Upper lobe of left lung (tissue), 6 donors: ENCODE measurements around the gene GDF10. TPM values are rescaled to one million over a fixed set of nuclear protein-coding genes. Genes with fewer than 3 reads are reported as not detected.
A peak's percentile ranks its signal among the peaks of the same experiment; 100 is the strongest.

Source experiments
- ATAC-seq, 2 donors: fragments of 200-7000 bp; cut with Tn5 transposase; one replicate each; pipeline ENCODE4 v1.9.1; 2022; ENCODE audit warnings: mild to moderate bottlenecking in 2 of 2, moderate library complexity in 2 of 2; ENCODE audit not compliant: low FRiP score in 2 of 2
- DNase-seq, 2 donors: peaks; one replicate each; pipeline ENCODE4 v3.0.0-alpha.2; 2019 to 2020
- H3K27ac ChIP-seq, 4 donors: fragments of 200-600 bp; sonication (generic); one replicate each; pipeline ENCODE4 v1.5.1; 2016 to 2019
- H3K27me3 ChIP-seq, 4 donors: fragments of 200-600 bp; sonication (generic); one replicate each; pipeline ENCODE4 v1.5.1; 2017 to 2019
- H3K36me3 ChIP-seq, 4 donors: fragments of 200-600 bp; sonication (generic); one replicate each; pipeline ENCODE4 v1.5.1; 2016 to 2019
- H3K4me1 ChIP-seq, 4 donors: fragments of 200-600 bp; sonication (generic); one replicate each; pipeline ENCODE4 v1.5.1; 2018 to 2019
- H3K4me3 ChIP-seq, 4 donors: fragments of 200-600 bp; sonication (generic); one replicate each; pipeline ENCODE4 v1.5.1; 2017 to 2019; ENCODE audit warnings: mild to moderate bottlenecking in 2 of 4, moderate library complexity in 1 of 4
- H3K9me3 ChIP-seq, 4 donors: fragments of 200-600 bp; sonication (generic); one replicate each; pipeline ENCODE4 v1.5.1; 2018 to 2019
- CTCF ChIP-seq, 6 experiments: fragments of 450-650 bp in 4 of 6; fragments of 200-600 bp in 2 of 6; sonication (generic) in 2 of 6; IDR thresholded peaks; one replicate each; pipeline ENCODE4 v1.5.1; 2016 to 2019; ENCODE audit warnings: antibody characterized with exemption in 6 of 6
- EP300 ChIP-seq, 4 donors: sonication (generic); formaldehyde crosslinking; IDR thresholded peaks; one replicate each; pipeline ENCODE4 v1.5.1; 2017; ENCODE audit warnings: antibody characterized with exemption in 4 of 4, control low read depth in 2 of 4
- POLR2A ChIP-seq, 4 donors: fragments of 450-650 bp; IDR thresholded peaks; one replicate each; pipeline ENCODE4 v1.5.1; 2016 to 2017; ENCODE audit warnings: antibody characterized with exemption in 4 of 4, mild to moderate bottlenecking in 2 of 4
- POLR2AphosphoS5 ChIP-seq, 2 donors: sonication (generic); formaldehyde crosslinking; IDR thresholded peaks; one replicate each; pipeline ENCODE4 v1.5.1; 2017; ENCODE audit warnings: antibody characterized with exemption in 2 of 2
- WGBS, 2 donors: methylation state at CpG; one replicate each; pipeline ENCODE4 v1.1.5; 2017 to 2018; 5-methylcytosine and 5-hydroxymethylcytosine counted together
- total RNA-seq, 6 donors: library from RNA; depleted of rRNA in 4 of 6; stranded (reverse); fragments of >200 nt in 4 of 6; gene quantifications; one replicate each; pipeline versions ENCODE4 v1.1.0 to v1.2.1, GENCODE V29; 2016 to 2021
- donor health status: DM: no; HTN: no; CAD: no; lungs with moderate emphysema.
- donor health status: DM: no; HTN: yes; CAD: no; lungs with severe emphysema.

The GDF10 gene
- total RNA-seq, 6 donors from 2014 or later: 1.8 to 23.4 (median 7.8) TPM

GRCh38 chr10:47326927-47327330, 26.9 kb downstream of the GDF10 start:
- WGBS, 2 donors: 75 to 83% methylated on average over 11 of the region's 11 CpGs
- Histone ChIP-seq H3K36me3 (no peaks in the 10 kb centered on the region), H3K27ac (no peak overlapping the region), H3K27me3 (no peaks in the 10 kb centered on the region), H3K4me1 (no peaks in the 10 kb centered on the region), H3K9me3 (no peaks in the 10 kb centered on the region), H3K4me3 (no peak overlapping the region)
- no peak for ATAC-seq
- no peak for TF ChIP-seq POLR2A (IDR thresholded peaks at IDR 0.05)
- TF ChIP-seq POLR2AphosphoS5 (IDR thresholded peaks at IDR 0.05): no peak
- no peak for TF ChIP-seq CTCF (IDR thresholded peaks at IDR 0.05)
- no peak for TF ChIP-seq EP300 (IDR thresholded peaks at IDR 0.05)
- DNase-seq: no peak

- no peaks in the 10 kb centered on the region for H3K27me3 ChIP-seq
- H3K4me3 ChIP-seq: no peak overlapping the region
- WGBS, 2 donors: 82 to 92% methylated on average over 3 to 4 of the region's 4 CpGs
- ATAC-seq (no peak), DNase-seq (no peak)
- no peaks in the 10 kb centered on the region for H3K4me1 ChIP-seq
- no peak overlapping the region for H3K27ac ChIP-seq
- no peaks in the 10 kb centered on the region for H3K36me3 ChIP-seq
- no peak for TF ChIP-seq EP300 (IDR thresholded peaks at IDR 0.05)
- TF ChIP-seq POLR2A (IDR thresholded peaks at IDR 0.05): no peak
- no peak for TF ChIP-seq CTCF (IDR thresholded peaks at IDR 0.05)
- TF ChIP-seq POLR2AphosphoS5 (IDR thresholded peaks at IDR 0.05): no peak
- no peaks in the 10 kb centered on the region for H3K9me3 ChIP-seq
Measured at GRCh38 chr10:47329855-47330254, 29.9 kb downstream of the GDF10 start.

GRCh38 chr10:47330366-47330765, 30.4 kb downstream of the GDF10 start:
- H3K4me3 ChIP-seq: no peak overlapping the region
- TF ChIP-seq CTCF (IDR thresholded peaks at IDR 0.05) (no peak), EP300 (IDR thresholded peaks at IDR 0.05) (no peak), POLR2AphosphoS5 (IDR thresholded peaks at IDR 0.05) (no peak), POLR2A (IDR thresholded peaks at IDR 0.05) (no peak)
- no peaks in the 10 kb centered on the region for H3K36me3 ChIP-seq
- H3K27me3 ChIP-seq: no peaks in the 10 kb centered on the region
- no peaks in the 10 kb centered on the region for H3K9me3 ChIP-seq
- DNase-seq (peak in 1 of 2 donors; percentile 12), ATAC-seq (no peak)
- H3K27ac ChIP-seq: no peak overlapping the region
- H3K4me1 ChIP-seq: no peaks in the 10 kb centered on the region
- 89 to 90% methylated on average over 1 to 3 of the region's 3 CpGs for WGBS, 2 donors

GRCh38 chr10:47330804-47331203, 30.8 kb downstream of the GDF10 start:
- Histone ChIP-seq H3K9me3 (no peaks in the 10 kb centered on the region), H3K27ac (no peak overlapping the region), H3K36me3 (no peaks in the 10 kb centered on the region), H3K4me1 (no peaks in the 10 kb centered on the region), H3K4me3 (no peak overlapping the region), H3K27me3 (no peaks in the 10 kb centered on the region)
- peak in 1 of 2 donors; percentile 53 for ATAC-seq
- no peak for TF ChIP-seq POLR2AphosphoS5 (IDR thresholded peaks at IDR 0.05)
- TF ChIP-seq POLR2A (IDR thresholded peaks at IDR 0.05): no peak
- no peak for TF ChIP-seq EP300 (IDR thresholded peaks at IDR 0.05)
- no peak for TF ChIP-seq CTCF (IDR thresholded peaks at IDR 0.05)
- 68 to 72% methylated on average over 2 to 3 of the region's 3 CpGs for WGBS, 2 donors
- no peak for DNase-seq

GRCh38 chr10:47331491-47331890, 31.5 kb downstream of the GDF10 start:
- H3K9me3 ChIP-seq: no peaks in the 10 kb centered on the region
- no peaks in the 10 kb centered on the region for H3K36me3 ChIP-seq
- no peak for TF ChIP-seq EP300 (IDR thresholded peaks at IDR 0.05)
- no peak for TF ChIP-seq POLR2A (IDR thresholded peaks at IDR 0.05)
- TF ChIP-seq POLR2AphosphoS5 (IDR thresholded peaks at IDR 0.05): no peak
- TF ChIP-seq CTCF (IDR thresholded peaks at IDR 0.05): no peak
- peak in 1 of 2 donors; percentile 26 for DNase-seq
- no peak for ATAC-seq
- WGBS, 2 donors: 98 to 100% methylated on average over 2 to 9 of the region's 9 CpGs
- no peak overlapping the region for H3K27ac ChIP-seq
- H3K27me3 ChIP-seq: no peaks in the 10 kb centered on the region
- H3K4me1 ChIP-seq: no peaks in the 10 kb centered on the region
- H3K4me3 ChIP-seq: no peak overlapping the region
